ENCODE measurements around the gene TIMP1.
"Not testable (repeated sequence)": the region's sequence is repeated elsewhere in the genome, so short reads cannot be mapped to it uniquely, and the experiment has no call there.

The TIMP1 gene

DNA sequence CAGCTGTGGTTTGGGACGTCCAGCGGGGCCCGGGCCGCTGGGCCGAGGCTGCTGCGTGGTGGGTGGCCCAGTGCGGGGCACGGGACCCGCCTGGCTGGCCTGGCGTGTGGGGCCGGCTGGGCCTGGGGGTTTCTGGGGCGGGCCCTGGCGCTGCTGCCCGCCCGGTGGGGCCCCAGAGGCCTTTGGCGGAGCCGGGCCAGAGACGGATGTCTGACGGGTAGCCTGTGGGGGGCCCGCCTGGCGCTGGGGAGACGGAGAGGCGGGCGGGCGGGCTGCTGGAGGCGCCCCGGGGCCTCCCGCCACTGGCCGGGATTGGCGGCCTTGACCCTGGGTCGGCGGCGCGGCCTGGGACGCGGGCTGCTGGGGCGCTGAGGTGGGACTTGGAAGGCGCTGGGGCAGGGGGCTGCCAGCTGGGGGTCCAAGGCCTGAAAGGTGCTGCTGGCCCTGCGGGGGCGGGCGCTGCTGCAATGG lies 8.1 kb upstream of the TIMP1 start:
- no peak for DNase-seq

DNA sequence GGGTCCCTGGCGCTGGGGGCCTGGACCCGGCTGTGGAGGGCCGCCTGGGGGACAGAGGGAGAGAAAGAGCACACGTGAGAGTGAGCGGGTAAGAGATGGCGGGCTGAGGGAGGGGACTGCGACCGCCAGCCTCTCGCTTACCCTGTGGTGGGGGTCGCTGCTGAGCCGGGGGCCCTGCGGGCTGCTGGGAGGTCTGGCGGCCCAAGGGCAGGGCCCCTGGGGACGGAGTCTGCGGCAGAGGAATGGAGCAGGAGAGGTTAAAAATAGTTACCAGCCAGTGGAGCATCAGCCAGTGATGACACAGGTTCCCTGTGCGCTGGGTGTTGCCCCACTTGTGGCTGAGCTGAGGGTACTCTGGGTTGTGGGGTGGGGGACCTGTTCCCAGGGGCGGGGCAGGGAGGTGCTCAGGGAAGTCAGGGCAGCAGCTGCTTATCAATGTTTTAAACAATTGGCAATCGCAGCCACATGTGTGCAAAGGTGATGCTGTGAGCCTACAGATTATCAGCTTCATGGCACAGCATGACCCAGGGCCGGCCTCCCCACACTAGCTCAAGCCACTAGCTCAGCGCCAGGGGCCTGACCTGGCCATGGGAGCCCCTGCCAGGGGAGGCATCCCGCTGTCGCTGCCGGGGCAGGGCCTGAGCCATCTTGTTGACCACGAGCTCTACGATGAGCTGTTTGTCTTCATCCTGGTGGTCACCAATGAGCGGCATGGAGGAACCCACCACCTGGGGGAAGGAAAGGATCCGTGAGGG lies 7.5 kb upstream of the TIMP1 start:
- peak; percentile 84 for DNase-seq

DNA sequence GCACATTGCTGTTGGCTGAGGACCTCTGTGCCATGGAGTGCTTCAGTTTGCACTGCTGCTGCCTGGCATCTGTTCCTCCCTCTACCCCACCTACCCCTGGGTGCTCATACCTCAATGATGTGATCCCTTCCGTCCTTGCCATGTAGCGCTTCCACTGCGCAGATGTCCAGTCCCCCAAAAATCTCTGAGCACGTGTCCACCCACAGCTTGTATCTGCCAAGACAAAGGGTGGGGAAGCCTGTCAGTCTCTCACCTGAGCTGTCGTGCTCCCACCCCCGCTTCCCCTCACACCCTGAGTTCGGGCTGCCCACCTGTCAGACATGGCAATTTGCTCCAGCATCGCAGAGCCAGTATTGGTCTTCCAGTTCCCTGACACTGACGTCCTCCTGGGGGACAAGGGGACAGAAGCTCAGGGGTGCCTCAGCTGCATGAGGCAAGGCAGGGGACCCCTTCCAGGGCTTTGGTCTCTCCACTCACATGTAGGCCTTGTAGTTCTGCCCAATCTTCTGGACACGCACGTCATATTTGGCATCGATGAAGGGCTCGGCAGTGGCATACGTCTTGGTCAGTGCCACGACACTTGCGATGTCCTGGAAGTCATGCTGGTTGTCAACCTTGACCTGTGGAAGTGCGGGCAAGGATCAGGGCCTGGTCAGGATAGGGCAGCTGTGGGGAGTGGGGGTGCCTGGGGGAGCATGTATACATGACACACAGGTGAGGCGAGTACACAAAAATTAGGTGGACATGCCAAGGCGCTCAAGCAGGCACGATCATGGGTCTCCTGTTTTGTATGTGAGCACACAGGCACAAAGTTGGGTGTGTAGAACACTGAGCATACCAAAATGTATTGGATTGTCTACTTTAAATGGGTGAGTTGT lies 6.0 kb upstream of the TIMP1 start:
- DNase-seq = no peak

DNA sequence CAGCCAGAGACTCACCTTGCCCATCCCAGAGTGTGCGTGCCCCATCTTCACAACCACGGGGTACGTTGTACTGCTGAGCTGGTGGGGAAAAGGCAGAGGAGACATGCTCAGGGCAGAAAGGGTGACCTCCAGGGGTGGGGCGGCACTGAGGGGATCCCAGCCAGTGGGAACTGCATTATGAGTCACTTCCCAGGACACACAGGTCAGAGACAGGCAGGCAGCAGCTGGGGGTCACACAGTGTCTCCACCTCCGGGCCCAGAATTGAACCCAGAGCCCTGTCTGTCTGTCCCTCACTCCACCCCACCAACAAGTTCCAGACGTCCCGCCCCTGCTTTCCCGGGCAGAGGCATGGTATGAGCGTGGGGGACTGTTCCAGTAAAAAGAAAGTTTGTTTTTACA lies 4.8 kb upstream of the TIMP1 start:
- no peak for DNase-seq

DNA sequence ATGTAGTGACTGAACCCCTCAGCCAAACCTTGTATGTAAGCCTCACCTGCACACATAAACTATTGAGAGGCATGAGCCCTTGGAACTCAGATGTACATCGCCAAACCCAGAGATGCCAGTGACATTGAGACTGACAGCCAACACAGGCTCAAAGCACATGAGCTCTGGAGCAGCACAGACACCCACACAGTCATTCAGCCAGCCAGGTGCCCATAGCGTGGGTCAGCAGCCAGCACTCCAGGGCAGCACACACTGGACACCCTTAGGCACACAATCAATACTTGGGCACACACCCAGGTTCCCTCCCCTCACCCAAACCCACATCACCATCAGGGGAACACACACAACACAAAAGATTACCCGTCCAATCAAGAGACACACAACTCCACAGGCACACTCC lies 4.3 kb upstream of the TIMP1 start:
- no peak for DNase-seq

DNA sequence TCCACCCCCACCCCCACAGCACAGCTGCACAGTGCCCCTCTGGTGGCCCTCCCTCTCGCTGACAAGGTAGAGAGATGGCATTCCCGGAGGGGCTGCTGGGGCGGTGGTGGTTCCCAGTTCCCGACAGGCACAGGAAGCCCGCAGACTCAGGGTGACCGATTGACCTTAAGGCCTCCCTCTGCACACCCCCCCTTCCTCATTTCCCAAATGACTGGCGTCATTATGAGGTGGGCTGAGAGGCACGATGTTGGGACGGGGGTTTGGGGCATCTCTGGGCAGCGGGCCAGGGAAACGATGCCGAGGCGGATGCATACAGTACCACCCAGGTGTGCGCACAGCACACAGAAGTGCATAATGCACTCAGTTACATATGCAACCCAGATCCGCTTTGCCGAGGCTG lies 3.5 kb upstream of the TIMP1 start:
- DNase-seq = no peak

DNA sequence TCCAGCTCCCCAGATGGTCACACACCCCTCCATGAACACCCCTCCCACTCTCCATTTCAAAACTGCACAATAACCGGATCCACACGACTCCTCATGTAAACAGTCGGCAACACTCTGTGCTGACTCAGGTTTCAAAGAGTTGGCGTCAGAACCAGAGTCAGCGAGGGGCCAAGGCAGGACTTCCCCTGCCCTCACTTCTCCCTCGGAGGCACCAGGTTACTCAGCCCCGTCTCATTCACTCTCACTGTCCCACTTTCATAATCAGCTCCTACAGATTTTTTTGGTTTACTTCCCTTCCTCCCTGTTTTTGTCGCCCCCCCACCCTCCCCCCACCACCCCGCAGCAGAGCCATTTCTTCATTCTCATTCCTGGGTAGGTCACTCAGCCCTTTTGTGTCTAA lies 2.7 kb upstream of the TIMP1 start:
- no peak for DNase-seq

DNA sequence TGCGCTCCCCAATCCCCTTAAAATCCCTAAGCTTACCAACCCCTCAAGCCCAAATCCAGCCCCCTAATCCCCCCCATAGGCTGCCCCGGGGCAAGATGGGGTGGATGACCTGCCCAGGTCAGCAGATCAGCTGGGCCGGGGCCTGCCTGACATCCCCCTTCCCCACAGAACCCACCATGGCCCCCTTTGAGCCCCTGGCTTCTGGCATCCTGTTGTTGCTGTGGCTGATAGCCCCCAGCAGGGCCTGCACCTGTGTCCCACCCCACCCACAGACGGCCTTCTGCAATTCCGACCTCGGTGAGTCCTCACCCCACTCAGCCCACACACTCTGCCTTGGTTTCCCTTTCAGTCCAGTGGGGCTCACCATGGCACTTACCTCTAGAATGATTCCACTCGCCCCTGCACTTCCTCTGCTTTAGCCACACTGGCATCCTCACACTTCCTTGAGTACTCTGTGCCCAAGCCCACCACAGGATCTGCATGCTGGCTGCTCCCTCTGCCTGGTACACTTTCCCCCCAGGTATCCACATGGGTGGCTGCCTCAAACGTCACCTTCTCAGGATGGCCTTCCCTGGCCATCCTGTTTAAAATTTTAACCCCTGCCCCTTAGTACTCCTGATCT lies 1.1 kb downstream of the TIMP1 start:
- DNase-seq = no peak

DNA sequence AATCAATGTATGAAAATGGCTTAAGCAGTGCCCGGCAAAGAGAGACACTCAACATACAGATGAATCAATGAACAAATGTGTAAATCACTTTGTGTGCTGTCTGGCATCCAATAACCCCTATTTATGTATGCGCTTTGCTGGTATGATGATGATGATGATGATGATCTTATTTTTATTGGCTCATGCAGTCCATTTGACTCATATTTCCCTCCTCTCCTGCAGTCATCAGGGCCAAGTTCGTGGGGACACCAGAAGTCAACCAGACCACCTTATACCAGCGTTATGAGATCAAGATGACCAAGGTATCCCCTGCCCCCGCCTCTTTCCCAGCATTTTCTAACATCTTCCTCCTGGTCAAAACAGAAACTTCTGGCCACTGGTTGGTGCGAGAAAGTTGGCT lies 2.5 kb downstream of the TIMP1 start:
- DNase-seq = no peak

DNA sequence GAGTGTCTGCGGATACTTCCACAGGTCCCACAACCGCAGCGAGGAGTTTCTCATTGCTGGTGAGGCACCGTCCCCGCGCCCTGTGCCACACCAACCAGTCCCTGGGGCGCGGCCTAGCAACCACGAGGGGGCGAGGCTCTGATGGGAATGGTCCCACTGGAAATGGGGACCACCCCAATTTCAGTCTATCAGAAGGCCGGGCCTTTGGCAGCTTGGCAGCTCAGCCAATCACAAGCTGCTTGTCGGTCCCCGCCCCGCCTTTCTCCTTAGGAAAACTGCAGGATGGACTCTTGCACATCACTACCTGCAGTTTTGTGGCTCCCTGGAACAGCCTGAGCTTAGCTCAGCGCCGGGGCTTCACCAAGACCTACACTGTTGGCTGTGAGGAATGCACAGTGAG lies 3.0 kb downstream of the TIMP1 start:
- DNase-seq = no peak

DNA sequence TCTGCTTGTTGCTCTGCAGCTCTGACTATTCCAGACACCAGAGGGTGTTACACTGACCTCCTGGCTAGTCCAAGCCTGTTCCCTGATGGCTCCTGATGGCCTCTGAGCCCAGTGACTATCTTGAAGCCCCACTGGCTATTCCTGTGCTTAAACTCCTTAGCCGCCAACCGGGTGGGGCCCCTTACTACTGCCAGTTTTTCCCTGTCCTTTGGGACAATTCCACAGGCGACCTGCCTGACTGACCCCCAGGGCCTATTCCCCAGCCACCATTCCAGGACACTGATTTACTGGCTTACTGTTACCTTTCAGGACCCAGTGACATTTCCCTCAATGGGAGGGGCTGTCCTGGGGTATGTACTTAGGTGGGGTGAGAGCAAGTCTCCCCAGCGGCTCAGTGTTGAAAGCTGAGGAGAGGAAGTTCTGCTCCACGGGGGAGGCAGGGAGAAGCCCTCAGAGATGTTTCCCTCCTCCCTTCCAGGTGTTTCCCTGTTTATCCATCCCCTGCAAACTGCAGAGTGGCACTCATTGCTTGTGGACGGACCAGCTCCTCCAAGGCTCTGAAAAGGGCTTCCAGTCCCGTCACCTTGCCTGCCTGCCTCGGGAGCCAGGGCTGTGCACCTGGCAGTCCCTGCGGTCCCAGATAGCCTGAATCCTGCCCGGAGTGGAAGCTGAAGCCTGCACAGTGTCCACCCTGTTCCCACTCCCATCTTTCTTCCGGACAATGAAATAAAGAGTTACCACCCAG lies 4.0 kb downstream of the TIMP1 start:
- no peak for DNase-seq

DNA sequence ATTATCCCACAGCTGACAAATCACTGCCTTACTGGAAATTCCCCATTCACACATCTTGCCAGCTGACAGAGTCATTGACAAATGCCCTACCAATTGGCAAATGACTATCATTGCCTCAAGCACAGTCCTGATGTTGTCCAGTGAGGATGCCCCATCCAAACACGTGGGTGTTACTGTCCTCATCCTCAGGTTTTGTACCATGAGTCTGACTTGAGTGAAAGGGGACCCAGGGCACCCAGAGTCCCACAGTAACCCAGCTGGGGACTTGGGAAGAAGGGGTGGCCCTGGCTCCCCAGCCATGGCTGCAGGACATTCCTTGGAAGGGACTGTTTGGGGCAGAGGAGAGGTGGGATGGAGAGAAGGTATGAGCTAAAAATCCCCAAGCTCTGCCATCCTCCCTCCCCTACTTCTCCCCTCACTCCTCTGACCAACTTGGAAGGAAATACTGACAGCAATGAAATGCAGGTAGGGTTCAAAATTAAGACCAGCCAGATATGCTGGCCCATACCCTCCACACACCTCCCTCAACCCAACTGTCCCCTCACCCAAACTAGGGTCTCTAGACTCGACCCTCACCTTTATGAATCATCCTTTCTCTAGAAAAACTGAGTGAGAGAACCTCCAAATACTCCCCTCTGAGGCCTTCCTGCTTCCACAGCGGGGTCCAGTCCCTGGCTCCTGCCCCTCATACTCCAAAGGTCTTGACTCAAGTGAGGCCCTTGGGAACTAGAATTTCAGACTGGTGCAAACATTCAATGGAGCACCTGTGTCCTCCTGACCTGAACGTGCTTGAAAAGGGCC lies 5.1 kb downstream of the TIMP1 start:
- DNase-seq = no peak

DNA sequence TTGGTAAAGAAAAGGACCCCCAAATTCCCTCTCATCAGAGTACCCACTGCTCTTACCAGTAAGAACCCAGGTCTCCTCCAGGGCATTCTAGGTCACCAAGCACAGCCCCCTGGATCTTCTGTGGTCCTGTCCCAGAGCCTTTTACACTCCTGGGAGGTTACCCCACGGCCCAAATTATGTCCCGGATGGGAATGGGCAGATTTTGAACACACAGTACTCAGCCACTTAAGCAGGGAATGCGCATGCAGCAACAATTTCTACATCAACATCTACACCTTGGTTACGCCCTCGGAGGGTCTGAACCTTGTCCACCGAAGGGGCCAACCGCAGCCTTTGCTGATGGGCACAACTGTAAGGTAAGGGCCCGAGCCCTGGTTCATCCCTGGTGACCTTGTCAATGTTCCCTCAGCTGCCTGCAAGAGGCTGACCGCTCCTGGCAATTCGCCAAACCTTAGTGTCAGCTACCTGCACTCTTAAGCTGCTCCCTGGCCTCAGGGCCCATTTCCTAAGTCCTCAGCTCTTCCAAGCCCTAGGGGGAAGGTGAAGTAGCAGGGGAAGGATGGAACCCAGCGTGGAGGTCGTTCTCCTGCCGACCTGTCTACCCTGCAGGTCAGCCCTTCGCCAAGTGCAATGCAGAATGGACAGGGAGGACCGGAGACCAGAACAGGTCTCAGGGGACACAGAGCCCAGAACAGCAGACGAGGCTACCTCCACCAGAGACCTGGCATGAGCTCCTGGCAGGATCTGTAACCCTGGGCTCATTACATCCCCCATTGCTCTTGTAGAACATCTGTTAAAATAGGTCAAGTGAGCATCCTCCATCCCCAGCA lies 5.9 kb downstream of the TIMP1 start:
- DNase-seq = no peak

DNA sequence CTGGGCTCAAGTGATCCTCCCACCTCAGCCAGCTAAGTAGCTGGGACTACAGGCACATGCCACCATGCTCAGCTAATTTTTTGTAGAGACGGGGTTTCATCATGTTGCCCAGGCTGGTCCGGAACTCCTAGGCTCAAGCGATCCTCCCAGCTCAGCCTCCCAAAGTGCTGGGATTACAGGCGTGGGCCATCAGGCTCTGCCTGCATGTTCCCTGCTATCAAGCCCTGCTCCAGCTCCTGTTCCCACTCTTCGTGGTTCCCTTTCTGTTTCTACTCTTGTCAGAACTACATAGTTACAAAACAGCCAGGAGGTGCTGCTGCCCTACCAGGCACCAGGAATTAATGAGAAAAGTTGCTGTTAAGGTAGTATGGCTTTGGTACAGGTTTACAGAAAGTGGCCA lies 8.7 kb downstream of the TIMP1 start:
- no peak for DNase-seq

DNA sequence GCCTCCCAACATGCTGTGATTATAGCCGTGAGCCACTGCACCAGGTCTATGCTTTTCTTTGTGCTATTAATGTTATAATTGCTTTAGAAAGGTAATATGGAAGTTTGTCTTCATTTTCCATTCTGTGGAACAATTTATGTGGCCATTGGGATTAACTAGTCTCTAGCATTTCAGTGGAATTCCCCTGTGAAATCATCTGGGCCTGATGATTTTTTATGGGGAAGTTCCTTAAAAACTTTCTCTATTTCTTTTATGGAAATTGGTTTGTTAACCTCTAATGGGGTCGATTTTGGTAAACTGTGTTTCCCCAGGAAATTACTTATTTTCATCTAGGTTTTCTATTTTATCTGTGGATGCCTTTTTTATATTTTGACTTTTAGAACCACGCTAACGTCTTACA lies 11.3 kb downstream of the TIMP1 start:
- DNase-seq = no peak

DNA sequence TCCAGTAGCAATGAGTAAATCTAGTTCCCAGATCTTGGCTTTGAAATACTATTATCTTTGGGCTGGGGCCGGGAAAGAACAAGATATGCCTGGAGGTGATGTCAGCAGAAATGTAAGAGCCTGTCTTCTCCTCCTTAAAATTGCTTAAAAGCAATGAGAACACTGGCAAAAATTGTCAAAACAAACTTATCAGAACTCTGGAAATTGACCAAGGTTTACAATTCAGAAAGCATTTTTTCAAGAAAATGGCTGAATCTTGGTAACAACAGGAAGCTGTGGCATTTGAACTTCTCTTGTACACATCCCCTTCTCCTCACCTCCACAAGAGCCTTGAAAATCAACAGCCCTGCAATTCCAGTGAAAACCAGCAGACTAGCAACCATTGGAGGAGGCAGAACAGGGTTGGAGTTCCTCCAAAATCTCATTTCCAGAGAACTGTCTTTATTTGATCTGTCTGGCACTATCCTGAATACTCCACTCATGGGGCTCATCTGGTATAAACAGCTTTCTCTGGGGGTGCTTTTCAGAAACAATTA lies 13.5 kb downstream of the TIMP1 start:
- no peak for DNase-seq

DNA sequence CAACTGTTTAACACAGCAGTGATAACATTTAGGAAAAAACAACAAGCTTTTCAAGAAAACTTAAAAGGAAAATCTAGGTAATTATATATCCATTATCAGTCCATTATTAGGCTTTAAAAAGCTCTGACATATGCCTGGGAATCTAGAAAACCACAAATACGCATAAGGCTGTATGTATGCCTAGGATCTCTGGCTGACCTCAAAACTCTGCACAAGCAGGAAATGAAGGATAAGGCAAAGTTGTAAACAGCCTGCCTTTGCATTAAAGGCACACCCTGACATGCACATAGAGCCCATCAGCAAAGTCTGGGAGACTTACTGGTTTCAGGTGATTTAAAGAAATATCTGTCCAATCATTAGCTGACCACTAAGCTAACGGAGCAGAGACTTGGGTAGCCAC lies 14.0 kb downstream of the TIMP1 start:
- DNase-seq = no peak

DNA sequence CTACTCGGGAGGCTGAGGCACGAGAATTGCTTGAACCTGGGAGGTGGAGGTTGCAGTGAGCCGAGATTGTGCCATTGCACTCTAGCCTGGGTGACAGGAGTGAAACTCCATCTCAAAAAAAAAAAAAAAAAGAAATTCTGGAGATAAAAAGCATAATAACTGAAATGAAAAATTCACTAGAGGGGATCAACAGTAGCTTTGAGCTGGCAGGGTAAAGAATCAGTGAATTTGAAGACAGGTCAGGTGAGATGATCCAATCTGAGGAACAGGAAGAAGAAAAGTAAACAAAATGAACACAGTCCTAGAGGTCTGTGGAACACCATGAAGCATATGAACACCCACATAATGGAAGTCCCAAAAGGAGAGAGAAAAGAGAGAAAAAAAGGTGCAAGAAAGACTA lies 15.0 kb downstream of the TIMP1 start:
- no peak for DNase-seq

DNA sequence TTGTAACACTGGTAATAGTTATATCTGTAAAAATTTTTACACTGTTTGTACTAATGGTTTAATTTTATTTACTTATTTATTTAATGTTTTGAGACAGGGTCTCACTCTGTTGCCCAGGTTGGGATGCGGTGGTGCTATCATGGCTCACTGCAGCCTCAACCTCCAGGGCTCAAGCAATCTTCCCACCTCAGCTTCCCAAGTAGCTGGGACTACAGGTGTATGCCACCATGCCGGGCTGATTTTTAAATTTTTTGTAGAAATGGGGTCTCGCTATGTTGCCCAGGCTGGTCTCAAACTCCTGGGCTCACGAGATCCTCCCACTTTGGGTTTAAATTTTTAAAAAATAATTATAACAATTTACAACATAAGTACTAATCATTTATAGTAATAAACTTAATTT lies 20.9 kb downstream of the TIMP1 start:
- not testable (repeated sequence) for DNase-seq

DNA sequence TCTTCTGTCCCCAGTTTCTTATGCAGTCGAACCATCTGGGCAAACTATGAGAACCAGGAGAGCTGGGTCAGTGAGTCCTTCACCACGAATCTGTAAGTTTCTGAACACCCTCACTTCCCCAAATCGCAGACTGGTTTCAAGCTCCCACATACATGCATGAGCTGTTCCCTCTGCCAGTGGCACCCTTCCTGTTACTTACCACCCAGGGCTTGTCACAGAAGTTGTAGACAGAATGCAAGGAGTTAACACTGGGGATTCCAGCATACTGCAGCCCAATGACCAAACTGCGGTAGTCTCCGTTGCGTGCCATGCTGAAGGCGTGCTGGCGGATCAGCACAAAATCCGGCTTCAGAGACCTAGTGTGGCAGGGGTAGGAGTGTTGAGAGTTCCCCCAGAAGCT lies 22.8 kb downstream of the TIMP1 start:
- DNase-seq = no peak

DNA sequence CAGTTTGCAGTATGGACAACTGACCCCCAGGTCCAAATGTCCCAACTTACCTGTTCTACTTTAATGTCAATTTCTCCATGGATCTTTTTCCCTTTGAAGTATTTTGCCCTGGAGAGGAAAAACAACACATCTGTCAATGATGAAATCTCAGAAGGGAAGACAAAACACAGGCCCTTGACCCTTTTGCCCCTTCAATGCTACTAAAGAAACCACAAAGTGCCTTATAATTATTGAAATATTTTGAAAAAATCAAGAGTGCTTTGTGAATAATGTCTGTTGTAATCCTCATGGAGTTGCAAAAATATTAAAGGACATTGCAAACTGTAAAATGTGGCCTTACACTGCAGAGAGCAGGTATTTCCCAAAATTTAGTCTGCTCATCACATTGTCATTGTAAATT lies 24.9 kb downstream of the TIMP1 start:
- DNase-seq = no peak

Data from hematopoietic multipotent progenitor cell treated with erythropoietin and hydrocortisone succinate and interleukin-3 and kit ligand, for 6 days (in vitro differentiated cells).